ENCODE data around the gene FAM171A1.

FAM171A1 gene

GRCh38 chr10:15197276-15197675 lies 173.8 kb downstream of the FAM171A1 start:
- Histone ChIP-seq H3K4me2 (no peak overlapping the region), H3K79me2 (ENCODE audit: insufficient read depth, low read depth) (no peaks in the 10 kb centered on the region), H2AFZ (ENCODE audit: low read depth) (no peak overlapping the region), H4K20me1 (ENCODE audit: insufficient read depth) (no peaks in the 10 kb centered on the region), H3K4me3 (IDR thresholded peaks at IDR 0.05; ENCODE audit: insufficient read depth, low read depth, low read length) (no peak overlapping the region), H3K9ac (no peak overlapping the region), H3K36me3 (ENCODE audit: insufficient read depth) (no peaks in the 10 kb centered on the region), H3K27ac (no peak overlapping the region), H3K27me3 (ENCODE audit: insufficient read depth, low read depth) (no peaks in the 10 kb centered on the region), H3K4me1 (ENCODE audit: low read depth, poor library complexity, severe bottlenecking) (no peaks in the 10 kb centered on the region)
- TF ChIP-seq CTCF (conservative IDR thresholded peaks at IDR 0.05; ENCODE audit: low read depth, low read length): no peak

- Histone ChIP-seq H3K4me2 (no peak overlapping the region), H4K20me1 (ENCODE audit: insufficient read depth) (no peaks in the 10 kb centered on the region), H3K36me3 (ENCODE audit: insufficient read depth) (no peaks in the 10 kb centered on the region), H3K9ac (no peak overlapping the region), H3K27ac (no peak overlapping the region), H3K4me3 (IDR thresholded peaks at IDR 0.05; ENCODE audit: insufficient read depth, low read depth, low read length) (no peak overlapping the region), H2AFZ (ENCODE audit: low read depth) (no peak overlapping the region), H3K4me1 (ENCODE audit: low read depth, poor library complexity, severe bottlenecking) (no peaks in the 10 kb centered on the region), H3K79me2 (ENCODE audit: insufficient read depth, low read depth) (no peaks in the 10 kb centered on the region), H3K27me3 (ENCODE audit: insufficient read depth, low read depth) (no peaks in the 10 kb centered on the region)
- TF ChIP-seq CTCF (conservative IDR thresholded peaks at IDR 0.05; ENCODE audit: low read depth, low read length): no peak
Observed at GRCh38 chr10:15196021-15196834, 174.9 kb downstream of the FAM171A1 start.

GRCh38 chr10:15189133-15189885 lies 181.8 kb downstream of the FAM171A1 start:
- Histone ChIP-seq H3K27ac (no peak overlapping the region), H3K4me3 (IDR thresholded peaks at IDR 0.05; ENCODE audit: insufficient read depth, low read depth, low read length) (no peak overlapping the region), H3K79me2 (ENCODE audit: insufficient read depth, low read depth) (no peaks in the 10 kb centered on the region), H4K20me1 (ENCODE audit: insufficient read depth) (no peaks in the 10 kb centered on the region), H3K9ac (no peak overlapping the region), H3K27me3 (ENCODE audit: insufficient read depth, low read depth) (no peaks in the 10 kb centered on the region), H3K4me1 (ENCODE audit: low read depth, poor library complexity, severe bottlenecking) (no peaks in the 10 kb centered on the region), H3K4me2 (no peak overlapping the region), H3K36me3 (ENCODE audit: insufficient read depth) (no peaks in the 10 kb centered on the region), H2AFZ (ENCODE audit: low read depth) (no peak overlapping the region)
- no peak for TF ChIP-seq CTCF (conservative IDR thresholded peaks at IDR 0.05; ENCODE audit: low read depth, low read length)

- H3K27ac ChIP-seq: no peak overlapping the region
- H3K9ac ChIP-seq: no peak overlapping the region
- no peaks in the 10 kb centered on the region for H3K27me3 ChIP-seq (ENCODE audit: insufficient read depth, low read depth)
- no peak overlapping the region for H2AFZ ChIP-seq (ENCODE audit: low read depth)
- H3K79me2 ChIP-seq (ENCODE audit: insufficient read depth, low read depth): no peaks in the 10 kb centered on the region
- TF ChIP-seq CTCF (conservative IDR thresholded peaks at IDR 0.05; ENCODE audit: low read depth, low read length): no peak
- no peaks in the 10 kb centered on the region for H3K4me1 ChIP-seq (ENCODE audit: low read depth, poor library complexity, severe bottlenecking)
- H4K20me1 ChIP-seq (ENCODE audit: insufficient read depth): no peaks in the 10 kb centered on the region
- H3K4me3 ChIP-seq (IDR thresholded peaks at IDR 0.05; ENCODE audit: insufficient read depth, low read depth, low read length): no peak overlapping the region
- H3K4me2 ChIP-seq: no peak overlapping the region
- no peaks in the 10 kb centered on the region for H3K36me3 ChIP-seq (ENCODE audit: insufficient read depth)
Observed at GRCh38 chr10:15188603-15189002, 182.5 kb downstream of the FAM171A1 start.

Data from KMS-11 (cell line).